GM18907 (cell line): ENCODE data around the gene SLC1A1.
A peak's percentile ranks its signal among the peaks of the same experiment; 100 is the strongest.
"Not testable (repeated sequence)": the region's sequence is repeated elsewhere in the genome, so short reads cannot be mapped to it uniquely, and the experiment has no call there.

Experiments
- ATAC-seq: cut with Tn5 transposase; IDR thresholded peaks from one replicate; pipeline ENCODE4 v1.9.1; 2021; ENCODE audit warnings: mild to moderate bottlenecking, moderate library complexity; ENCODE audit not compliant: unreplicated experiment

Gene SLC1A1

DNA sequence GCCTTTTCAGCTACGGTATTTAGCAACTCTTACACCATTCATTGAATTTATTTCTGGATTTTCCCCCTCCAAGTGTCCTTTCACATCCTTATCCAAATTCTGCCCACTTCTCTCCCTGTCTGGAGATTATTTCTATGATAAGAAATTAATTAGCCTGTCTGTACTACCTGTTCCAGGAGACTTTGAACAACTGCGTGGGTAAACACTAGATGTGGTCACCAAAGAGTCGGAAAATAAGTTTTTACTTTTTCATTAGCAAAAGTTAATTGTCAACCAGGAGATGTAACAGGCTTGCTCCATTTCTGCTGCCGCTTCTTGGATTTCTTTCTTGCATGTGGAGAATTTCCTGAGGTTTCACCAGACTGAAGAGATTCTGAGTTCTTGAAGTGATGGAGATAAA, 14.0 kb downstream of the SLC1A1 start:
- no peak for ATAC-seq

DNA sequence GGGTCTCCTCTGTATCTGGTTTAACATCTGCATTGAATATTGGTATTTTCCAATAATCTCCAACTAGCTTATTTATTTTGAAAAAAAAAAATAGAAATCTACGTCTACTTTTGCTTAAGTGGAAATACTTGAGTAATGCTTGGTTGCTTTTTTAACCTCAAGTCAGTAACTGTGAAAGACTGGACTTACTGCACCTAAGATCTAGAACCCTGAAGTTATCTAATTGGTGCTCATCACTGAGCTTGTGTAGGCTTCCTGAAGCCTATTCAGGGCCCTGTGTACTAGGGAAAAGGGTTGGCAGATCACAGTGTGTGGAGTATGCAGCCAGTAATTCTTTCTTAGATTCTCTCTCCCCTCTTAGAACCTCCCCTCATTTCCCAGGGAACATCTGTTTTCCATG, 16.2 kb downstream of the SLC1A1 start:
- ATAC-seq, result no peak

DNA sequence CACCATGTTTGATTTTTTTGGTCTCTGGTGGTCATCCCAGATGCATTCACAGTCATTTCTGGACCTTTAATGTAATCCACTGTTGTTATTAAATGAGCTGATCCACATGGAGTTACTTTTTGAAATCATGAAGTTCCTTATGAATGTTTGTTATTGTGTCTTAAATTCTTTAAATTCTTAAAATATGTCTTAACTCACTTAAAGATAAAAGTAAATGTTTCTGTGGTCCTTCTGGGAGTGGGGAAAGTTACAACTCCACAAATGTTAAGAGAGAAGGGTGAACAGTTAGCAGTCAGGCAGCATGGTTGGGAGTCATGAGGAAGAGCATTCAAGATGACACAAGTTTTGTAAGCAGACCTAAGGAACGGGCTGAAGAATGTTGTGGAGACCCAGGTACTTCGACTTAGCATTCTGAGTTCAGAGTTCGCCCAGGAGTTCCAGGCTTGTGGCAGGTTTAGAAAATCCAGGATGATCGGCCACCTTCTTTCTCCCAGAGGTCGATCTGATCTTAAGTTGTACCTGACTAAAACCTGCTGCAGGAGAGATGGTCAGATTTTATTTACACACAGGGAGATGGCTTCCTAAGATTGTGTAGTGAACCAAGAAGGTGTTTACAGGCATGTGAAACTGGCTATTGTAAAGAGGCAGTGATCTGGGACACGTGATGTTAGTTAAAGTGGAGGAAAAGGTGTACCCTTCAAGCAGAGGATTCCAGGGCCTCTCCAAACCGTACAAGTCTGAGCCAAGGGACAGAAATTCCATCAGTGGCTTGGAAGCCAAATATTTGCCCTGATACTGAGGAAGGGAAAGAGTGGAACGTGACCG, 17.2 kb downstream of the SLC1A1 start:
- ATAC-seq, result no peak

DNA sequence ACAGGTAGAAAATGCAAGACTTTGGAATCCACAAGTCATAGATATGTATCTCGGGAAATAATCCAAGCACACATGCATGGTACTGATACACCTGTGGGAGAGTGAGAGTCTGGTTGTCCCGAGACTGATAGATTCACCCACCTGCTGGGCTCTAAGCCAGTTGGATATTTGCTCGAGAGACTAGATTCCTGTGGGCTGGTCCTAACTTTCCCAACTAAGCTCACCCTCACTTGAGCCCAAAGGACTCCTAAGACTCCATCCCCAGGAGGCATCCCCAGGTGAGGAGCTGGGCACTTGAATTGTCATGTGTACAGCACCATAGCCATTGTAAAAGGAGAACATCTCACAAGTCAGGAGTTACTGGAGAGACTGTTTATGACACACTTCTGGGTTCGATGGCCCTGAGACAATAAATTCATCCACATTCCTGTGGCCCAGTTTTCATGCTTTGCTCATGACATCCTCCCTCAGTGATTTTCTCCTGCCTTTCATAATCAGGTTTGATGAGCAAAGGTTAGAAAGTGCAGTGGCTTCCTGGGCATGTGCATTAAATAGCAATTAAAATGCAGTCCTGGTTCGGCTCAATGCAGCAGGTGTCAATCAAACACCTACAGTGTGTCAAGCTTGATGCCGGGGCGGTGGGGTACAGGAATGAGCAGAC, 18.1 kb downstream of the SLC1A1 start:
- no peak for ATAC-seq

DNA sequence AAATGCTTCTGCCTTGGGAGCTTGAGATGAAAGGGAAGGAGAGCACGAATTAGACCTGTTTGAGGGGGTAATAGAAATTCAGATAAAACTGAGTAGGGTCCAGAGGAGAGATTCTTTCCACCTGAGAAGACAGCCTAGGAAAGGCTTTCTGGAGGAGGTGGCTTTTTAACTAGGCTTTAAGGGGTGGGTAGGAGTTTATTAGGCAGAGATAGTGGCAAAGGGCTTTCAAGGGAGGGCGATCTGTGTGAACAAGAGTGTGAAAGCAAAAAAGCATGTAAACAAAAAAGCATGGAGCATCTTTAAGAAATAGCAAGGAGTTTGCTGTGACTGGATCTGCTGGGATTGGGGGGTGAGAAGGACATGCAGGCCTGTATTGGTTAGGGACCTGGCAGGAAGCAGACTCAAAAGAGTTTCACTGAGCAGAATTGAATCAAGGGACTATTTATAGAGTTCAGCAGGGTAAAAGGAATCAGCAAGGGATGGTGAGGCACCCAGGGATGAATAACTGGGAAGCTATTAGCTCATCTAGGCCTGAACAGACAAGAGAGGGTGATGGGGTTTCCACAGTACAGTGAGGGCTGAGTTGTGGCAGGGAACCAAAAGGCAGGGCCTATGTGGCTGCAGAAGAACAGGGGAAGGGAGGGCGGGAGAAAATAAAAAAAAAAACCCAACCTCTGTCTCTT, 18.8 kb downstream of the SLC1A1 start:
- no peak for ATAC-seq

DNA sequence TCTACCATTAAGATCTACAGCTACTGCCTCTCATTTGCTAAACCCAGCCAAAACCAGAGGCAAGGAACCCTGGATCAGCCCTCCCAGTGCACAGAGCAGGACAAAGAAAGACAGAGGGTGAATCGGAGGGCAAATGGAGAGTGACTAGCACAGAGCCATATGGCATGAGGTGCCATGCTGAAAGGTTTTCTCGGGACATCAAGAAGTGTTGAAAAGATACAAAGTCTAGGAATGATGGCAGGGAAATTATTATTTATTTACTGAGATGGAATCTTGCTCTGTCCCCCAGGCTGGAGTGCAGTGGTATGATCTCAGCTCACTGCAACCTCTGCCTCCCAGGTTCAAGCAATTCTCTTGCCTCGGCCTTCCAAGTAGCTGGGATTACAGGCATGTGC, 19.3 kb downstream of the SLC1A1 start:
- ATAC-seq, result no peak

DNA sequence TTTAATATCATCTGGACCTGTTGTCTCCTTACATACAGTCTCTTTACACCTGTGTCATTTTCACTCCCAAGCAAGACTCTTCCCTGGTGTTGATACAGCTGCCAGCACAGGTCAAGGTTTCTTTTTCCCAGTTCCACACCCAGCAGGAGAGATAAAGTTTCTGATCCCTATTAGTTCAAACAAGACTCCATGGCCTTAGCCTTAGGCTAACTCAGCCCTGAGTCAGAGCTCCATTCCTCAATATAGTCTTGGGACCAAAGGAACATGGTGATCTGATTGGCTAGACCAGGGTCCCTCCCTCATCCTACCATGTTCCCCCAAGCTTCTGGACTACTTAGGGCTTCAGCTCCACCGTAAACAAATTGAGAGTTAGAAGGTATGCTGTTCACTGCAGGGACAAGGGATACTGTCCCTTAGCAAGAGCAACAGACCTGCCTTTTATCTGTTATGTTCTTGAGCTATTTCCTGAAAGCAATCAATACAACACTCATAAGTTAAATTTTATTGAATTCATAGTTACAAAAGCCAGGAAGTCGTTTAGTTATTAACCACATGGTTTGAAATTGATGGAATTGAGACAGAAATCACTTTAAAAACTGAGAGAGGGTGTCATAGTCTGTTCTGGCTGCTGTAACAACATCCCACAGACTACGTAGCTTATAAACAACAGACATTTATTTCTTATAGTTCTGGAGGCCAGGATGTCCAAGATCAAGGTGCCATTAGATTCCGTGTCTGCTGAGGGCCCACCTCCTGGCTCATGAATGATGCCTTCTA, 20.5 kb downstream of the SLC1A1 start:
- ATAC-seq, result no peak

DNA sequence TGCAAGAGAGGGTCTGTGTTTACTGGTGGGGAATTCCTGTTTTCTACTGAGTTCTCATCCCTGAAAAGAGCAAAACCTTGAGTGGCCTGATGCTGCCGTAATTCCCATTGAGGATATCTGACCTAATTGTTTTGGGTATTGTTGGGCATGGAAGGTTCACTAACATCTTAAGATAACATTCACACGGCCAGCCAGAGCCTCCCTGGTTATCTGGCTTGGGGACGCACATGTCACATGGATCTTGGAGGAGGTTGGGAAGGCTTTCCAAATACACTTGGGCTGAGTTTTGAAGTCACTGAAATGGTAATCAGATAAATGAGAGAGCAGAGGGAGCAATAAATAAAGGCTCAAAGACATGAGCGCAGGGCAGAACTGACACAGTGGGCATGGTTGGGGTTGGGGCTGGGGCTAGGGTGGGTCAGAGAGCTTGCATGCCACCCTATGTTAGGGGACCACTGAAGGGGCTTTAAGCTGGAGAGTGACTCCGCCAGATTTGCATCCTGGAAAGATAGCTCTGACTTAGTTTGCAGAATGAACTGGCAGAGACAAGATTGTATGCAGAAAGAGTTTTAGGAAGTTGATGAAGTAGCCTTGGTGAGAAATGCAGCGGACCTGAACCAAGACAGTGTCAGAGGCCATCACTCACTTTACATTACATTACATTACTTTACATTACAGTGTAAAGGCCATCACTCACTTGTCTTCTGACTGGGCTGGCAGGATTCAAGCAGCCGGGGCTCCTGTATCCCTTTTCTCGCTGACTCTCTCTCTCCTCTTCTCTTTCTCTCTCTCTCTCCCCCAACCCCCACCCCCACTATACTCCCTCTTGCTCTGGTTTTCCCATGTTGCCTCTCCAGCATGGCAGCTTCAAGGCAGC, 24.2 kb downstream of the SLC1A1 start:
- no peak for ATAC-seq

DNA sequence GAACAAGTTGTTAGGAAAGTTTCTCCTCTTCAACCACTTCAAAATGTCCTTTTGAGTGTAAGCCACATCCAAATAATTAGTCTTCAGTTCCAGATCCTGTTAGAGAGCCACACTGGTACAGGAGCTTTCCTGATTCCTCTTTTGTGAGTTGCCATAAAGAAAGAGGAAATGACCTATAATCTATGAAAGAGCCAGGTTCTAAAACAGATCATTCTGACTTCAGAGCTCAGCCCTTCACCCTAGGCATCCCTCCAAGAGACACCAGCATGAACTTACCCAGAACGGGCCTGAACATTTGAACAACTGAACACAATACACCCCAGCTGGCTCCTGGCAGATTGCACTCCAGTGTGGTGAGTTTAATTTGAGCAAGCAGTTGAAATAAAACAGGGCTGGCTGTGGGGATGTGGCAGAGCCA, 25.7 kb downstream of the SLC1A1 start:
- peak; percentile 38 for ATAC-seq

DNA sequence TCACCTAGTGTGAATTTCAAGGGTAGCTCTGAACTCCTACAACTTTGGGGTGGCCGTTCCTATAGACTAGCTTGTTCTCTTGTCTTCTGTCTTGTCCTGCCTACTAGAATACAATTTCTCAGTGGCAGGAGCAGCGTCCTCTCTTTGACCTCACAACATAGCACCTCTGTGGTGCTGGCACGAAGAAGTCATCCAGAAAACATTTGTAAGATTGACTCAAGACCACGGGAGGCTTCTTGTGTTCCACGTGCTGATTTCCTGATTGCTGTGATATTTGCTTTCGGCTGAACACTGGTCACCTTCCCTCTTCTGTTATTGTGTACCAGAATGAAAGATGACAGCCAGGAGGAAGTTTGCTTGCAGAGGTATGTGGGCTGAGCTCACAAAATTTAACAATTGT, 27.0 kb downstream of the SLC1A1 start:
- ATAC-seq, result no peak

DNA sequence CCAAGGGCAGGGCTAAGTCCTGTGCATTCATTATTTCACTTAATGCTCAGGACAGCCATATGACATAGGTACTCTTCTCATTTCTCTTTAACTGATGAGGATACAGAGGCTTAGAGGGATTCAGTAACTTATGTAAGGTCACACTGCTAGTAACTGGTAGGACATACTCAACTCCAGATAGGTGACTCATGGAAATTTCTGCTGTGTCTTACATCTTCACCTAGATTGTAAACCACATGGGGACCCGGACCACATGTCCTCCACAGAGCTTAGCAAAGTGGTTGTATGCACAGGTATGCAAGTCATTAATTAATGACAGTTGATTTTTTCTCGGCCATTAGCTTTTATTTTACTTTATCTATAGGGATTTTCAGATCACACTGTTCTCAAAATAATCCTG, 29.3 kb downstream of the SLC1A1 start:
- ATAC-seq, result peak; percentile 28

DNA sequence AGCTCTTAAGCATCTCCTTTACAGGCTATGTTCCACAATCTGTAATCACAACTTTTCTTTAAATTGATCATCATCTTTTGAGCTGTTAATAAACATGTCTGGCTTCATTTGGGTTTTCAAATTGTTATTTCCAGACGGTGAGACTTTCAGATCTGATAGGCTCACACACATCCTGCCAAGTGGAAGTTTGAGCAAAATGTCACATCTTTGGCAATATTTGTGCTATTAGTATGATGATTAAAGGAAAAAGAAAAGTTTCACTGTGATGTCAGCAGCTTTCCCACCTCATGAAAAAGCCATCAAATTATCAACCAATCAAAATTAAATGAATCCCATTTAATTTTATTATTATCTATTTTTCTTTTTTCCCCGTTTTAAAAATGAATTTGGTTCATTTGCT, 29.8 kb downstream of the SLC1A1 start:
- no peak for ATAC-seq

DNA sequence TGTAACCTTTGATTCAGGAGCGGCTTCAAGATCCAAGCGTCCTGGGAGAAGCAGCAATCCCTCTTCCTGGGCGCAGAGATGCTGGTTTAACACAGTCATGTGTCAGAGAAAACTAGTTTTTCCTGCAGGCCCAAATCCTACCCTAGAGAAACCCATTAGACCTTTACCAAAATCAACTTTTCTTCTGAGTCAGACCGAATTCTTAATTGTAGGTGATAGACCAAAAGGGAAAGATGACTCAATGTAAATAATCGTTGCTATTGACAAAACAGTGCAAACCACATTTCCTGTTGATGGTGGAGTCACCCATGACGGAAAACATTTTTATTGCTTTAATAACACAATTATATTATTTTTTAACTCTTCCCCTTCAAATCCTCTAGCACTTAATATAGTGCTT, 40.1 kb downstream of the SLC1A1 start:
- peak; percentile 51 for ATAC-seq

DNA sequence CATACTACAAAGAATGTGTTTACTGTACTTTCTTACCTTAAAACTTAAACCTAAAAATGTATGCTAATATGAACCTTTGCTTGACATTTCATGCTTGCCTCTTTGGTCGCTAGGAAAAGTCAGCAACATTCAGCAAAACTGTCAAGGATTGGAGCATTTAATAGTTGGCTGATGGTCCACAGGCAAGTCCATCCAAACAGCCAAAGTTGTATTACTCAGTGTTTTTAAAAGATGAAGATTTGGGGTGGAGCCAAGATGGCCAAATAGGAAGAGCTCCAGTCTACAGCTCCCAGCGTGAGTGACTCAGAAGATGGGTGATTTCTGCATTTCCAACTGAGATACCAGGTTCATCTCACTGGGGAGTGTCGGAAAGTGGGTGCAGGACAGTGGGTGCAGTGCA, 40.6 kb downstream of the SLC1A1 start:
- not testable (repeated sequence) for ATAC-seq

DNA sequence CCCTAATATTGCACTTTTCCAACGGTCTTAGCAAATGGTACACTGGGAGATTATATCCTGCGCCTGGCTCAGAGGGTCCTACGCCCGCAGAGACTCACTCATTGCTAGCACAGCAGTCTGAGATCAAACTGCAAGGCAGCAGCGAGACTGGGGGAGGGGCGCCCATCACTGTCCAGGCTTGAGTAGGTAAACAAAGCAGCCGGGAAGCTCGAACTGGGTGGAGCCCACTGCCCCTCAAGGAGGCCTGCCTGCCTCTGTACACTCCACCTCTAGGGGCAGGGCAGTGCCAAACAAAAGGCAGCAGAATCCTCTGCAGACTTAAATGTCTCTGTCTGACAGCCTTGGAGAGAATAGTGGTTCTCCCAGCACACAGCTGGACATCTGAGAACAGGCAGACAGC, 41.1 kb downstream of the SLC1A1 start:
- not testable (repeated sequence) for ATAC-seq

DNA sequence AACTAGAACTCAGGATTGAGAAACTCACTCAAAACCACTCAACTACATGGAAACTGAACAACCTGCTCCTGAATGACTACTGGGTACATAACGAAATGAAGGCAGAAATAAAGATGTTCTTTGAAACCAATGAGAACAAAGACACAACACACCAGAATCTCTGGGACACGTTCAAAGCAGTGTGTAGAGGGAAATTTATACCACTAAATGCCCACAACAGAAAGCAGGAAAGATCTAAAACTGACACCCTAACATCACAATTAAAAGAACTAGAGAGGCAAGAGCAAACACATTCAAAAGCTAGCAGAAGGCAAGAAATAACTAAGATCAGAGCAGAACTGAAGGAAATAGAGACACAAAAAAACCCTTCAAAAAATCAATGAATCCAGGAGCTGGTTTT, 43.6 kb downstream of the SLC1A1 start:
- not testable (repeated sequence) for ATAC-seq

DNA sequence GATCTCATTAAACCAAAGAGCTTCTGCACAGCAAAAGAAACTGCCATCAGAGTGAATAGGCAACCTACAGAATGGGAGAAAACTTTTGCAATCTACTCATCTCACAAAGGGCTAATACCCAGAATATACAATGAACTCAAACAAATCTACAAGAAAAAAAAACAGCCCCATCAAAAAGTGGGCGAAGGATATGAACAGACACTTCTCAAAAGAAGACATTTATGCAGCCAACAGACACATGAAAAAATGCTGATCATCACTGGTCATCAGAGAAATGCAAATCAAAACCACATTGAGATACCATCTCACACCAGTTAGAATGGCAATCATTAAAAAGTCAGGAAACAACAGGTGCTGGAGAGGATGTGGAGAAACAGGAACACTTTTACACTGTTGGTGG, 45.9 kb downstream of the SLC1A1 start:
- not testable (repeated sequence) for ATAC-seq

DNA sequence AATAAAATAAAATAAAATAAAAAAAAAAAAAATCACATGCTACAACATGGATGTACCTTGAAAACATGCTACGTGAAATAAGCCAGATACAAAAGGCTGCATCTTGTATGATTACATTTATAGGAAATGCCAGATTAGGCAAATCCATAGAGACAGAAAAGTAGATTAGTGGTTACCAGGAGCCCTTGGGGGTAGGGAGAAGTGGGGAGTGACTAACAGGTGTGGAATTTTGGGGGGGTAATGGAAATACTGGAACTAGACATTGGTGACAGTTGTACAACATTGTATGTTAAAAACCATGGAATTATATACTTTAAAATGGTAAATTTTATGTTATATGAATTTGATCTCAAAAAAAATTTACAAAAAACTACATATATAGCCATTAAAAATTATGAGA, 47.3 kb downstream of the SLC1A1 start:
- ATAC-seq, result no peak

DNA sequence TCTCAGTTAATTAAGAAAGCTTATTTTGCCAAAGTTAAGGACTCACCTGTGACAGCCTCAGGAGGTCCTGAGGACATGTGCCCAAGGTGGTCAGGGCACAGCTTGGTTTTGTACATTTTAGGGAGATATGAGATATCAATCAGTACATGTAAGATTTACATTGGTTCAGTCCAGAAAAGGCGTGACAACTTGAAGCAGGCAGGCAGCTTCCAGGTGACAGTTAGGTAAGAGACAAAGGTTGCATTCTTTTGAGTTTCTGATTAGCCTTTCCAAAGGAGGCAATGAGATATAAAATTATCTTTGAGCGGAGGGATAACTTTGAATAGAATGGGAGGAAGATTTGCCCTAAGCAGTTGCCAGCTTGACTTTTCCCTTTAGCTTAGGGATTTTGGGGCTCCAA, 47.8 kb downstream of the SLC1A1 start:
- no peak for ATAC-seq

DNA sequence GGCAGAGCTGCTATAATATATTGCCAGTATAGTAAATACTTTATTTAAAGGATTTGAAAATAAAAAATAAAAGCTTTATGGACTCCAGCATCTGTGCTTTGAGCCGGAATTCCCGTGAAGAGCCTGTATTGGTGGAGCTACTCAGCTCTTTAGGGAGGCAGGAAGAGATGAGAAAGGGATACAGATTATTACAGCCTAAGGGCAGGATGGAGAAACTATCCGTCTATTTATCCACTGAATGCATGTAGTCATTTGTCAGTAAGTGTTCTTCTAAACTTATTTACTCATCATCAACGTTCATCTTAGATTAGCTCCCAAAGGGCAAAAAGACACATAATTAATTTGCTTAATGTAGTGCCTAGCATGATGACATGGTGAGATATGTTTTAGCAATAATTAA, 48.4 kb downstream of the SLC1A1 start:
- ATAC-seq, result no peak
